Activated CD8-positive, alpha-beta T cell treated with anti-CD3 and anti-CD28 coated beads for 36 hours (primary cell): Measurements from ENCODE around the gene FBN1. TPM values are rescaled to one million over a fixed set of nuclear protein-coding genes. Genes with fewer than 3 reads are reported as not detected.

Experiments
- ATAC-seq: fragments of 200-7000 bp; cut with Tn5 transposase; one replicate; pipeline ENCODE4 v1.10.0; 2021; ENCODE audit warnings: mild to moderate bottlenecking, moderate library complexity
- CTCF ChIA-PET: fragments of 350-600 bp; sonication (Branson Sonifier 250); formaldehyde crosslinking; loops from one replicate; lab custom pipeline; 2021; ENCODE audit warnings: antibody characterized with exemption; lab: Charles Lee
- POLR2A ChIA-PET: fragments of 350-600 bp; sonication (Branson Sonifier 250); formaldehyde crosslinking; loops from one replicate; lab custom pipeline; 2021; ENCODE audit warnings: antibody characterized with exemption; lab: Charles Lee
- DNase-seq: peaks from one replicate; pipeline ENCODE4 v3.0.0-alpha.2; 2020
- H3K27ac Mint-ChIP-seq: one replicate; pipeline ENCODE4 v1.8.0; 2021; ENCODE audit warnings: mild to moderate bottlenecking, mixed read lengths
- H3K27me3 Mint-ChIP-seq: one replicate; pipeline ENCODE4 v1.8.0; 2021; ENCODE audit warnings: mixed read lengths
- H3K36me3 Mint-ChIP-seq: one replicate; pipeline ENCODE4 v1.8.0; 2021; ENCODE audit warnings: low read depth, mixed read lengths
- H3K4me1 Mint-ChIP-seq: one replicate; pipeline ENCODE4 v1.8.0; 2021; ENCODE audit warnings: low read depth, mixed read lengths
- H3K4me3 Mint-ChIP-seq: one replicate; pipeline ENCODE4 v1.8.0; 2021; ENCODE audit warnings: mild to moderate bottlenecking, moderate library complexity, mixed read lengths
- H3K9me3 Mint-ChIP-seq: one replicate; pipeline ENCODE4 v1.8.0; 2021; ENCODE audit warnings: mixed read lengths
- intact Hi-C: fragments of 100-400 bp; cut with micrococcal nuclease; formaldehyde crosslinking; loops from one replicate; pipeline ENCODE4 v1.10.0; 2022
- total RNA-seq, 2 experiments: library from RNA; stranded (reverse); gene quantifications; one replicate each; pipeline ENCODE4 v1.2.3, GENCODE V29; 2021
- TF ChIP-seq, protein P1 (sequence below): fragments of 200-600 bp; IDR thresholded peaks from one replicate; pipeline ENCODE4 v1.8.0; 2022; ENCODE audit warnings: antibody characterized with exemption, mild to moderate bottlenecking

FBN1 gene
- total RNA-seq, 2 experiments from 2014 or later, result 0.38 to 0.49 TPM

DNA sequence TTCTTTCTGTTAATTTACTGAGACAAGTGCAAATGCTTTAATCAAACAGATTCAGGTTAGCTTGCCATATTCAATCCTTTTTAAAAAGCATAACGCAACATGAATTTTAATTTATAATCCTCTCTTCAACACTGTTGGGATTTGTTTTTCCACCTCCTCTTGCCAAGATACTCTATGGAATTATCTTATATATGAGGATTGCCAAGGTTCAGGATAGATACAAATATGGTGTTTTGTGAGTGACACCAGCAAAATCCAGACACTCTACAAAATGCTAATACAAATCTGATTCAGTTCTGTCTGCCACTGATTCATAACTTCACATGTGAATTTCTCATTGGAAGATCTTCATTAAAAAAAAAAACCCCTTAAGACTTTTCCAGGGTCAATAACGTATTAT lies 104.8 kb downstream of the FBN1 start:
- no peak overlapping the region for H3K27ac Mint-ChIP-seq
- DNase-seq (no peak), ATAC-seq (no peak)
- intact Hi-C loops, result no loop called here
- no peak overlapping the region for H3K4me3 Mint-ChIP-seq
- no peaks in the 10 kb centered on the region for H3K9me3 Mint-ChIP-seq
- no peaks in the 10 kb centered on the region for H3K4me1 Mint-ChIP-seq
- CTCF ChIA-PET, result no interaction called here
- H3K27me3 Mint-ChIP-seq, result no peaks in the 10 kb centered on the region
- POLR2A ChIA-PET, result no interaction called here
- TF ChIP-seq, protein P1, sequence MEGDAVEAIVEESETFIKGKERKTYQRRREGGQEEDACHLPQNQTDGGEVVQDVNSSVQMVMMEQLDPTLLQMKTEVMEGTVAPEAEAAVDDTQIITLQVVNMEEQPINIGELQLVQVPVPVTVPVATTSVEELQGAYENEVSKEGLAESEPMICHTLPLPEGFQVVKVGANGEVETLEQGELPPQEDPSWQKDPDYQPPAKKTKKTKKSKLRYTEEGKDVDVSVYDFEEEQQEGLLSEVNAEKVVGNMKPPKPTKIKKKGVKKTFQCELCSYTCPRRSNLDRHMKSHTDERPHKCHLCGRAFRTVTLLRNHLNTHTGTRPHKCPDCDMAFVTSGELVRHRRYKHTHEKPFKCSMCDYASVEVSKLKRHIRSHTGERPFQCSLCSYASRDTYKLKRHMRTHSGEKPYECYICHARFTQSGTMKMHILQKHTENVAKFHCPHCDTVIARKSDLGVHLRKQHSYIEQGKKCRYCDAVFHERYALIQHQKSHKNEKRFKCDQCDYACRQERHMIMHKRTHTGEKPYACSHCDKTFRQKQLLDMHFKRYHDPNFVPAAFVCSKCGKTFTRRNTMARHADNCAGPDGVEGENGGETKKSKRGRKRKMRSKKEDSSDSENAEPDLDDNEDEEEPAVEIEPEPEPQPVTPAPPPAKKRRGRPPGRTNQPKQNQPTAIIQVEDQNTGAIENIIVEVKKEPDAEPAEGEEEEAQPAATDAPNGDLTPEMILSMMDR, result no peak
- H3K36me3 Mint-ChIP-seq, result no peaks in the 10 kb centered on the region

DNA sequence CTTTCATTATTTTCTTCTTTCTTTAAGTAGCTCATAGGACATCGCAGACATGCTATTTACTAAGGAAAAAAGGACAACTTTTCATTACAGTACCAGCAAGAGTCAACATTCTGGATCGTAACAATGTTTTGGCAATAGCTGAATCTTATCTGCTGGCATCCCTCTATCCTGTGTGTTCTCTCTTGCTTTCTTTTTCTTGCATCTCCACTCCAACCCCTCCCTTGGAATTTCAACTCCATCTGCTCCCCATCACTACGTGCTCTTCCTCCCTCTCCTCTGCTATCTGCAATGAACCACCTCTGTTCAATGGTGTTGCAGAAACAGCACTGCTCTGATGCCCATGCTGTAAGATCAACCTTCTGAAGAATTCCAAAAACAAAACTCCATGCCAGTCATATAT lies 106.6 kb downstream of the FBN1 start:
- TF ChIP-seq, protein P1, result no peak
- H3K36me3 Mint-ChIP-seq, result no peaks in the 10 kb centered on the region
- no peak overlapping the region for H3K27ac Mint-ChIP-seq

DNA sequence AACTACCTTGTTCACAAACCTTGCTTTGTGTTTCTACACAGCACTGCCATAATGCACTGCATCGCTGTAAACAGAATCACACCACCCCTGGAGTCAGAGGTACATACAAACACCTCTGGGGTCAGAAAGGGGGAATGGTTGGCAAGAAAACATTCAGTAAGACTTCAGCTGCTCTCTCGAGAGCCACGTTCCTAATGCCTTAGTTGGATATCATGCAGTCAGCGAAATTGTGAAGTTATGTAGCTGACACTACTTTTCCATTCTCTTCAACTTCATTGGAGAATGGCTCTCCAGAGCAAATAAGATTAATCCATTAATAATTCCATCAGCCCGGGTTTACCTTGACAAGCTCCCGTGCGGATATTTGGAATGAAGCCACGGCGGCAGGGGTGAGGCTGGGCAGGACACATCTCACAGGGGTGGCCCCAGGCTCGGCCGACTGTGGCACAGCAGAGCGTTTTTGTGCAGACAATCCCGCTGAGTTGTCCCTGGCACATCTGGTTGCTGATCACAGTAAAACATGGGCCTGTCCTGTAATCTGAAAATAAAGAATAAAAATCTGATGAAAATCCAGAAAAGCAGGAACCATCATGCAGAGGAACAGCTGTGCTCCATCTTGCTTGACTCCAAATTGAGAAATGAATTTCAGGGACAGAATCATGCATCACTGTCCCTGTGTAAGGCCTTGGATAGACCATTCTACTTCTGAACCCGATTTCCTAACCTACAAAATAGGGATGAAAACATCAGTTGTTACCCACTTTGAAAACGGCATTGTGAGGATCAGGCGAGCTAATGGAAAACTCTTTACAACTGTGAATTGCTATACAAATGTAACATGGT lies 108.0 kb downstream of the FBN1 start:
- intact Hi-C loops, result no loop called here
- H3K9me3 Mint-ChIP-seq, result no peaks in the 10 kb centered on the region
- no peak for DNase-seq
- H3K4me3 Mint-ChIP-seq, result no peak overlapping the region
- H3K4me1 Mint-ChIP-seq, result no peaks in the 10 kb centered on the region
- no peaks in the 10 kb centered on the region for H3K36me3 Mint-ChIP-seq
- no peak overlapping the region for H3K27ac Mint-ChIP-seq
- ATAC-seq, result no peak
- POLR2A ChIA-PET, result no interaction called here
- CTCF ChIA-PET, result no interaction called here
- H3K27me3 Mint-ChIP-seq, result no peaks in the 10 kb centered on the region
- TF ChIP-seq, protein P1, result no peak

More for the DNA sequence above, 106.6 kb downstream of the FBN1 start:
- Mint-ChIP-seq H3K4me3 (no peak overlapping the region), H3K9me3 (no peaks in the 10 kb centered on the region), H3K4me1 (no peaks in the 10 kb centered on the region), H3K27me3 (no peaks in the 10 kb centered on the region)
- no peak for ATAC-seq
- POLR2A ChIA-PET, result no interaction called here
- intact Hi-C loops, result no loop called here
- no peak for DNase-seq
- CTCF ChIA-PET, result no interaction called here

DNA sequence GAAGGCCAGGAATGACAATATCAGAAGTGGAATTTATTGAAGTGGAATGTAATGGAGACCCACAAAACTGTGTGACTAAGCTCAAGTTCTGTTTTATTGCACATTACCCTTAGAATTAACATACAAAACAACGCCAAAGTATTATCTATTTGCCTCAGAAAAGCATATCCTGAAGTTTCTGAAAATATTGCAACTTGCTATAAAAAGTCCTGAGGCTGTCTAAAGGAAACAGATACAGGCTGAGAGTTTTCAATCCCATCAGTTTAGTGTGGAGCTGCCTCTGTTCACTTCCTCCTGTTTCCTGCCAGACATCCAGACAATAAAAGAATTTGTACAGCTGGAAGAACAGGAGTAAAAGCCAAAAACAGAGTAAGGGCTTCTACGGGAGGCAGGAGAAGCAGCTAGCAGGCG lies 108.8 kb downstream of the FBN1 start:
- TF ChIP-seq, protein P1, result no peak
- no peak overlapping the region for H3K4me3 Mint-ChIP-seq
- no peak for DNase-seq
- ChIA-PET POLR2A (no interaction called here), CTCF (interaction anchor here (0.6 kb wide), 1 partner anchor 33 kb away, joined by 4 read pairs; no protein-coding TSS in a partner anchor)
- no peaks in the 10 kb centered on the region for H3K4me1 Mint-ChIP-seq
- intact Hi-C loops, result no loop called here
- H3K9me3 Mint-ChIP-seq, result no peaks in the 10 kb centered on the region
- ATAC-seq, result no peak
- no peak overlapping the region for H3K27ac Mint-ChIP-seq
- no peaks in the 10 kb centered on the region for H3K27me3 Mint-ChIP-seq
- H3K36me3 Mint-ChIP-seq, result no peaks in the 10 kb centered on the region

DNA sequence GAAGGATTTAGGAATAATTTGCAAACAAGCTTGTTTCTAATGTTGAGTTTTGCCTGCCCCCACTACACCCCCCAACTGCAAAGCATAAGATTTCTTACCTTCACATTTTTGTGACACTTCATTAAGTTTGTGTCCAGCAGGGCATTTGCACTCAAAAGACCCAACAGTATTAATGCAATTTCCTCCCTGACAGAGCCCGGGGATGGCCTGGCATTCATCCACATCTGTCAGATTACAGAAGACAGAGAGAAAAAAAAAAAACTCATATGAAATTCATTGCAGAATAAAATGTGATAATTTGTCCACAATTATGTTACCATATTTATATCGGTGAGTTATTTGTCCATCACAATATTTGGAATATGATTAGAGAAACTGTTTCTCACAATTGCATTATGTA lies 111.5 kb downstream of the FBN1 start:
- Mint-ChIP-seq H3K36me3 (no peaks in the 10 kb centered on the region), H3K27me3 (no peaks in the 10 kb centered on the region), H3K4me3 (no peak overlapping the region), H3K9me3 (no peaks in the 10 kb centered on the region), H3K27ac (no peak overlapping the region), H3K4me1 (no peaks in the 10 kb centered on the region)
- DNase-seq, result no peak
- ChIA-PET POLR2A (no interaction called here), CTCF (no interaction called here)
- no peak for ATAC-seq
- TF ChIP-seq, protein P1, result no peak
- intact Hi-C loops, result no loop called here
